ENCODE data around the gene RABL2A. TPM values are rescaled to one million over a fixed set of nuclear protein-coding genes. Genes with fewer than 3 reads are reported as not detected.
"Not testable (repeated sequence)": the region's sequence is repeated elsewhere in the genome, so short reads cannot be mapped to it uniquely, and the experiment has no call there.

RABL2A gene
- total RNA-seq, 3 donors from 2014 or later: 14.2 to 25.1 (median 15.4) TPM

GRCh38 chr2:113685471-113685870 is 58.4 kb downstream of the RABL2A start:
- intact Hi-C loops (cut with DNase I, micrococcal nuclease): no loop called here
- no peak for ATAC-seq
- no peak for DNase-seq
- Histone ChIP-seq H3K4me3 (no peak overlapping the region), H3K9me3 (no peaks in the 10 kb centered on the region), H3K36me3 (ENCODE audit: low read depth) (no peaks in the 10 kb centered on the region), H3K4me1 (ENCODE audit: low read depth) (no peaks in the 10 kb centered on the region)
- TF ChIP-seq CTCF (IDR thresholded peaks at IDR 0.05): no peak

GRCh38 chr2:113686537-113686936 is 59.5 kb downstream of the RABL2A start:
- Histone ChIP-seq H3K4me1 (ENCODE audit: low read depth) (no peaks in the 10 kb centered on the region), H3K36me3 (ENCODE audit: low read depth) (no peaks in the 10 kb centered on the region), H3K9me3 (no peaks in the 10 kb centered on the region), H3K4me3 (no peak overlapping the region)
- TF ChIP-seq CTCF (IDR thresholded peaks at IDR 0.05): no peak
- intact Hi-C loops (cut with DNase I, micrococcal nuclease): no loop called here
- DNase-seq (no peak), ATAC-seq (no peak)

- H3K9me3 ChIP-seq; intact Hi-C loops (cut with DNase I, micrococcal nuclease); DNase-seq; H3K36me3 ChIP-seq (ENCODE audit: low read depth); H3K4me1 ChIP-seq (ENCODE audit: low read depth); H3K4me3 ChIP-seq; ATAC-seq: not testable (repeated sequence)
These were observed 63.8 kb downstream of the RABL2A start for GRCh38 chr2:113690871-113691270.

Small RNA genes lying within 50 kb of the gene (microRNA-seq; reads per million reads assigned to microRNA genes)
- not detected for gene MIR1302-3

Other genes starting within 250 kb of the RABL2A start
- gene ZNG1B, start 189.6 kb upstream of the RABL2A start, total RNA-seq: 10 to 100 TPM; 26.2 to 33.5 (median 27.8) TPM
- under 1 TPM in 2 of 3 donors, not detected in 1; 0.17 to 0.32 TPM for gene FOXD4L1, start 128.6 kb upstream of the RABL2A start, total RNA-seq
- 100 to 1,000 TPM in 2 of 3 donors, 10 to 100 TPM in 1; 78.8 to 132 (median 125) TPM for gene SLC35F5, start 129.4 kb downstream of the RABL2A start, total RNA-seq